KG1 (cell line): Measurements from ENCODE around the gene MPDU1.
"Not testable (repeated sequence)": the region's sequence is repeated elsewhere in the genome, so short reads cannot be mapped to it uniquely, and the experiment has no call there.

Experiments
- DNase-seq: peaks from one replicate; lab custom pipeline; 2025; lab: John Stamatoyannopoulos, UW

MPDU1 gene

DNA sequence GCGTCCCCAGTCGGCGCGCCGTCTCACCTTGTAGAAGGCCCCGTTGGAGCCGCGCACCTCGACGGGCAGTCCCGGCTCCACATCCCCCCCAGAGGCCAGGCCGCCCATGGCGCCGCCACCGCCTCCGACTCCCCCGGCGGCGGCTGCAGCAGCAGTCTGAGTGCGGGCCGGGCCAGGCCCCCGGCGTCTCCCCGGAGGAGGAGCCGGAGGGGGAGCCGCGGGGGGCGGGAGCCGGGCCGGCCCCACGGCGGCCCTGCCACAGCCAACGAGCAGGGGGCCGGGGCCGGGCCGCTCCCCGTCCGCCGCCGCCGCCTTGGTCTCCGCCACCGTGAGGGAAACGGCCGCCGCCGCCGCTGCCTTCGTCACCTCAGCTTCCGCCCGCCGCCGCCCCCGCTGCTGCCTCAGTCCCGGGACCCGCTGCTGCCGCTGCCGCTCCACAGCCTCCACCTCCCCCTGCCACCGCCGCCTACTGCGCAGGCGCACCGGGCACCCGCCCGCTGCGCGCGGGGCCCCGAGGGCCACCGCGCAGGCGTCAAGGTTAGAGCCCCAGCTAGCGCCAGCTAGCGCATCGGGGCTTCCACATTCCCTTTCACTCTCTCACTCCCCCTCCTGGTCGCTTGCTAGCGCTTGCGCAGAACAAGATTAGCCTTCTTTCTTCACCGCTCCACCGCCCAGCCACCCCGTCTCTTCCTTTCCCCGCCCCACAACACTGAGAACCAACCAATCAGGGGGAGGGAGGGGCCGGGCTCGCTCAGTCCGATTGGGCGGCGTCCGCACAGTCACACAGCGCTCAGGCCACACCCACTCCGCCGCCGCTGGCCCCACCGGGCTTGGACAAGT lies 31.0 kb downstream of the MPDU1 start, which contains the start of gene FXR2:
Gene FXR2 (minus strand): TSS at position 473 of the 840 bp plus-strand sequence. CDS start 365 bp downstream, at position 108.
- peak; percentile 83 for DNase-seq

DNA sequence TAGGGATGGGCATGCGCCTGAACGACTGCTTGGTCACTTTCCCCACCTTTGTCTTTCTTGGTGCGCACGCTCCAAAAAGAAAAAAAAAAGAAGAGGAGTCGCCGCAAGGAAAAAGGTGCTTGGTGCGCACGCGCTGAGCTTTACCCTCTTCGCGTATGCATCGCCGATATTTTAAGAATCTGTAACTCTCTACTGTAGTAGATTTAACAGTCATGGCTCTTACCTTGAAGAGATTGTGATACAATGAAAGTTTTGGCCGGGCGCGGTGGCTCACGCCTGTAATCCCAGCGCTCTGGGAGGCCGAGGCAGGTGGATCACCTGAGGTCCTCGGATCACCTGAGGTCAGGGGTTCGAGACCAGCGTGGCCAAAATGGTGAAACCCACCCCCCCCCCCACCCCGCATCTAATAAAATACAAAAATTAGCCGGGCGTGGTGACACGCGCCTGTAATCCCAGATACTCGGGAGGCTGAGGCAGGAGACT lies 31.7 kb downstream of the MPDU1 start:
- DNase-seq = no peak

DNA sequence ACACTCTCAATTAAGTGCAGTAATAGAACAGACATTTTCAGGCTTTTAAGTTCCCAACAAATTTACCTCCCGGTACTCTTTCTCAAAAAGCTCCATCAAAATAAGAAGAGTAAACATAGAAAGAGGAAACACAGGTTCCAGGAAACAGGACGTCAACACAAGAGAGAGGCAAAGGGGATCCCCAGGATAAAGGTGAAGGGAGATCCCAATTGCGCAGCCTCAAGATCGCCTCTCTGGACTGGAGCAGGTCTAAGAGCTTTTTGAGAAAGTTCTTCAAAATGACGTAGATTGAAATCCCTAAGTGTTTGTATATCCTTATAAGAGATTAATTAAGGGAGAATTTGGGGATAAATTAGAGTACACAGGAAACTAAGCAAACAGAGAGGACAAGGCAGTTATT lies 35.0 kb downstream of the MPDU1 start:
- DNase-seq = no peak

DNA sequence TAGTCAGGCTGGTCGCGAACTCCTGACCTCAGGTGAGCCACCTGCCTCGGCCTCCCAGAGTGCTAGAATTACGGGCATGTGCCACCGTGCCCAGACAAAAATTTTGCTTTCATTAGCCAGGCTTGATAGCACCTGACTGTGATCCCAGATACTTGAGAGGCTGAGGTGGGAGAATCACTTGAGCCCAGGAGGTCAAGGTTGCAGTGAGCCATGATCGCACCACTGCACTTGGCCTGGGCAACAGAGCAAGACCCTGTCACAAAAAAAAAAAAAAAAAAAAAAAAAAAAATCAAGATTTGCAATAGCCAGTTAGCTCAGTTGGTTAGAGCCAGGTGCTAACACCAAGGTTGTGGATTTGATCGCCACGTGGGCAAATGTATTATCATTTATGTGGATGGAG lies 37.2 kb downstream of the MPDU1 start:
- no peak for DNase-seq

DNA sequence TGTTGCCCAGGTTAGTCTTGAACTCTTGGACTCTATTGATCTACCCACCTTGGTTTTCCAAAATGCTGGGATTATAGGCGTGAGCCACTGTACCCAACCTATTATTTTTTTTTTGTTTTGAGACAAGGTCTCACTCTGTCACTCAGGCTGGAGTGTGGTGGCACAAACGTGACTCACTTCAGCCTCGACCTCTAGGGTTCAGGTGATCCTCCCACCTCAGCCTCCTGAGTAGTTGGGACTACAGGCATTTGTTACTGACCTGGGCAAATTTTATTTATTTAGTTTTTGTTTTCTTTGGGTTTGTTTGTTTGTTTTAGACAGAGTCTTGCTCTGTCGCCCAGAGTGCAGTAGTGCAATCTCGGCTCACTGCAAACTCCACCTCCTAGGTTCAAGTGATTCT lies 40.0 kb downstream of the MPDU1 start:
- no peak for DNase-seq

DNA sequence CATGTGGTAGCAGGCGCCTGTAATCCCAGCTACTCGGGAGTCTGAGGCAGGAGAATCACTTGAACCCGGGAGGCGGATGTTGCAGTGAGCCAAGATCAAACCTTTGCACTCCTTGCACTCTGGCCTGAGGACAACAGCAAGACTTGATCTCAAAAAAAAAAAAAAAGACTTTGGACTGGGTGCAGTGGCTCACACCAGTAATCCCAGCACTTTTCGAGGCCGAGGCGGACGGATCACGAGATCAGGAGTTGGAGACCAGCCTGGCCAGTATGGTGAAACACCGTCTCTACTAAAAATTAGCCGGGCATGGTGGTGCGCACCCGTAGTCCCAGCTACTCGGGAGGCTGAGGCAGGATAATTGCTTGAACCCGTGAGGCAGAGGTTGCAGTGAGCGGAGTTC lies 42.1 kb downstream of the MPDU1 start:
- DNase-seq = not testable (repeated sequence)

DNA sequence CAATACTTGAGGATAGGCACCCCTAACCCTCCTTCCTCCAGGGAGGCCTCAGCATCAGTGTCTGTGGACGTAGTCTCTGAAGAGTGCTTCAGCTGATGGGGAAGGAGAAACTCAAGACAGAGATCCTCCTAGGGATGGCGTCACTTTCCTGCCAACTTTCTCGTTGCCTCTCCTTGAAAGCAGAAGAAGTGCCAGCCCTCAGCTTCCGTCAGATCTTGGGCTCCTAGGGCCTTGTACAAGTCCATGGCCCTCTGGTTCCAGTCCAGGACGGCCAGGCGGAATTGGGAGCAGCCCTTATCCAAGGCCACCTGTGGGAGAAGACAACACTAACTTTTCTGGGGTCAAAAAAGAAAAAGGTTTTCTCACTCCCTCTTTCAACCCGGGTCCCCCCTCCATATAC lies 42.7 kb downstream of the MPDU1 start:
- DNase-seq = no peak

DNA sequence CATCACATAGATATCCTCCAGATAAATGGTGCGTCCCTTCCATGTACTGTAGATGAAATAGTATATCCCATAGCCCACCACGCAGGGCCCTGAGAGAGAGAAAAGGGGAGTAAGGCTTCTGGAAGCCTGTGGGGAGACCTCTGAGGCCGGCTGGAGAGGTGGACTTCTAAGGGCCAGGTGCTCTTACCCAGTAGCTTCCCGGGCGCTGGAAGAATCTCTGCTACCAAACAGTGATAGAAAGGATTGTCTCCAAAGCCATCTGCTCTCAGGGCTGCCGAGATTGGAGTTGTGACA lies 43.3 kb downstream of the MPDU1 start:
- no peak for DNase-seq

DNA sequence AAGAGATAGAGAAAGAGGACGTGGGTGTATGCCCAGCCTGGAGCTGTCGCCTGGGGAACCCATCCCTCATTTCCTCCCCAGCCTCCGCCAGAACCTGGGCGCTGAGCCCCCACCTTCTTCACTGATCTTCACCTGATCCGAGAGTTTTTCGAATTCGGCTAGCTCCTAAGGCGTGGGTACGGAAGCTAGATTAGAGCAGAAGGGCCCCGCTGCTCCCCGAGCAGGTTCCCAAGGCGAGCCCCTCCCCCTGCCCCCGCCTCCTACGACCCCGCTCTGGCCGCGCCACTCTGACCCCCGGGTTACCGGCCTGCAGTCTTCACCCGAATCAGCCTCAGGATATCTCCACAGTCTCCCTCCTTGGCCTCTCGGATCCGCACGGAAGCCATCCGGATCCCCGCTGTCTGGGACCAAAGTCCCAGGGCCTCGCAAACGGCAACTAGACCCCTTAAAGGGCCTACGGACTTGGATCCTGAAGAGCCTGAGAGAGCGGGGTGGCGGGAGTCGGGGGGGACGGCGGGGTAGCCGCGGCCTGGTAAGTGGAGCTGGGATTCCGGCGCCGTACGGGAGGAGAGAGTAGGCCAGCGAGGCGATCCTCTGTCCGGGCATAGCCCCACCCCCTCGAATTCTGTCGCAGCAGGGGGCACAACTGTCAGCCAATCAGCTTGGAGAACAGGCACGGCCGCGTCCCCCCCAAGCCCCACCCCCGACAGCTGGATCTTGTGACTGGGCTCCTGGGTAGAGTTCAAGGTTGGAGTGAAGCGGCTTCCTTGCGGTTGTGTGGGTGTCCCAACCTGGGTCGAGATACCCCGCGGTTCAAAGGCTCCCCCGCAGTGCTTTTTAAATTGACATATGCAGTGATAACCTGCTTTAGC lies 43.8 kb downstream of the MPDU1 start, which contains the start of gene SAT2:
Gene SAT2 (minus strand): TSS at position 572 of the 872 bp plus-strand sequence. CDS start 186 bp downstream, at position 386.
- DNase-seq = peak; percentile 43

DNA sequence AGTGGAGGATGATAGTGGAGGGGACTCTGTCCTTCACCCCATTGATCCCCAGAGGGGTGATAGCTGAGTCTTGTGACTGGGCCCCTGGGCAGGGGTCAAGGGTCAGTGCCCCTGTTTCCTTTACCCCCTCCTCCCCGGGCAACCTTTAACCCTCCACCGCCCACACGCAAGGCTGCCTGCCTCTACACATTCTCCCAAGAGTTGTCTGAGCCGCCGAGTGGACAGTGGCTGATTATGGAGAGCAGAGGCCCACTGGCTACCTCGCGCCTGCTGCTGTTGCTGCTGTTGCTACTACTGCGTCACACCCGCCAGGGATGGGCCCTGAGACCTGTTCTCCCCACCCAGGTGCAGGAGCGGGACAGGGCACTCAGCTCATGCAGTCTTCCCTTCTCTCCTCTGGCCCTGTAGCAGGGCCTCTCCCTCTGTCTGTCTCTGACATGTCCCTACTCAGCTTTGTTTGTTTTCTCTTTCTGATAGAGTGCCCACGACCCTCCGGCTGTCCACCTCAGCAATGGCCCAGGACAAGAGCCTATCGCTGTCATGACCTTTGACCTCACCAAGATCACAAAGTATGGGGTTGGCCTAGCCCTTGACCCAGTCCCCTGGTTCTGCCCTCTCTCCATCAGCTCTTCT lies 46.4 kb downstream of the MPDU1 start, which contains the start of gene SHBG:
Gene SHBG (plus strand): TSS at position 197 of the 633 bp plus-strand sequence. CDS start 38 bp downstream, at position 235.
- no peak for DNase-seq

DNA sequence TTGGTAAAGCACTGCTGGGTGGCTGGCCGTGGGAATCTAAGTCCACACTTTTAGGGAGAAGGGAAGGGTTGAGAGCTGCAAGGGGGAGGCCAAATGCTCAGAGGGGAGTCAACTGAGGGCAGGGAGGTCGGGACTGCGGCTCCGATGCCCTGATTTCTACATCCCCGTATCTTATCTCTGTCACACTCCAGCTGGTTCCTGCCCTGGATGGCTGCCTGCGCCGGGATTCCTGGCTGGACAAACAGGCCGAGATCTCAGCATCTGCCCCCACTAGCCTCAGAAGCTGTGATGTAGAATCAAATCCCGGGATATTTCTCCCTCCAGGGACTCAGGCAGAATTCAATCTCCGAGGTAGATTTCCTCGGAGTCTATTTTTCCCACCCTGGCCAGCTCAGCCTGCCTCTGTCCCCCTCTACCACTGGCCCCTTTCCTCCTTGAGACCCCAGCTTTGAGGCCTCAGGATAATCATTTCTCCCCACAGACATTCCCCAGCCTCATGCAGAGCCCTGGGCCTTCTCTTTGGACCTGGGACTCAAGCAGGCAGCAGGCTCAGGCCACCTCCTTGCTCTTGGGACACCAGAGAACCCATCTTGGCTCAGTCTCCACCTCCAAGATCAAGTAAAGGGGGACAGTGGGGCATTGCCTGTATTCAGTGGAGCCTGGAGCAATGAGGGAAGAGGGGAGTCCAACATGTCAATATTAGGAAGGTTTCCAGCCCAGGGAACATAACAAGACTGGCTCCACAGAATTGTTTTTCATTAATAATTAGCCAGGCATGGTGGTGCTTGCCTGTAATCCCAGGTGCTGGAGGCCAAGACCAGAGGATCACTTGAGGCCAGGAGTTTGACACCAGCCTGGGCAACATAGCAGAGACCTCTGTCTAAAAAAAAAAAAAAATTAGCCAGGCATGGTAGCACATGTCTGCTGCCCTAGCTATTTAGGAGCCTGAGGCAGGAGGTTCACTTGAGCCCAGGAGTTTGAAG lies 48.0 kb downstream of the MPDU1 start:
- no peak for DNase-seq

DNA sequence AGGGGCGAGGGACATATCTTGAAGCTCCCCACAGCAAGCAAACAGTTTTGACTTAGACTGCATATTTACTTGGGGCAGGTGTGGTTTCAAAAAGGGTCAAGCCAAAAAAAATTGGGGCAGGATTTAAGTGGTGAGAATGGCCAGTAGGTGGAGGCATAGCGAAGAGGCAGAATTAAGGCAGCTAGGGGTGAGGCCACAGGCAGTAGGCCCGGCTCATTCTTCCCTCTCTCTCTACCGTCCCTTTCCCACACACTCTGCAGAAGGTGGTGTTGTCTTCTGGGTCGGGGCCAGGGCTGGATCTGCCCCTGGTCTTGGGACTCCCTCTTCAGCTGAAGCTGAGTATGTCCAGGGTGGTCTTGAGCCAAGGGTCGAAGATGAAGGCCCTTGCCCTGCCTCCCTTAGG lies 48.8 kb downstream of the MPDU1 start:
- DNase-seq = peak; percentile 6

DNA sequence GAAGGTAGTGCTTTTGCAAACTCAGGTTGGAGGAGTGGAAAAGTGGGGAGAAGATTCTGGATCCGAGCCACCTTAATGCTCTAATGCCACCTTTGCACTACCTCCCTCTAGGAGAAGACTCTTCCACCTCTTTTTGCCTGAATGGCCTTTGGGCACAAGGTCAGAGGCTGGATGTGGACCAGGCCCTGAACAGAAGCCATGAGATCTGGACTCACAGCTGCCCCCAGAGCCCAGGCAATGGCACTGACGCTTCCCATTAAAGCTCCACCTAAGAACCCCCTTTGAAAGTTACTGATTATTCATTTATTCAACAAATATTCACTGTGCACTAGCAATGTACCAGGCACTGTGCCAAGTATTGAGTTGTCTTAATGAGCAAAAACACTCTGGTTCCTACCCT lies 49.4 kb downstream of the MPDU1 start:
- DNase-seq = no peak

DNA sequence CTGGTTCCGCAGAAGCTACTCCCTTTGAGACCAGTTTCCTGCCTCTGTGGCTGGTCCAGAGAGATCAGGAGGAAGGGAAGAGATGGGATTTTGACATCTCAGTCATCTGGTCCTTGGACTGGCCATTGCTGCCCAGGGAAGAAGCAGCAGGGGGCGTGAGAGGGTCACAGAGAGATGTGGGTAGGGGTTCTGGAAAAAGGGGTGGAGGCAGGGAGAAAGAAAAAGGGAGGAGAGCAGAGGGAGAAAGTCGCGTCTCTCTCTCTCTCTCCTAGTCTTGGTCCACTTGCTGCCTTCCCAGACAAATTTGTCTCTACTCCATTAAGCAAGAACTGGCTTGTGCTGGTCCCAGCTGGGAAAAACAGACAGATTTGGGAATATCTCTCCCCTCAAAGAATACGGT lies 50.7 kb downstream of the MPDU1 start:
- DNase-seq = no peak

DNA sequence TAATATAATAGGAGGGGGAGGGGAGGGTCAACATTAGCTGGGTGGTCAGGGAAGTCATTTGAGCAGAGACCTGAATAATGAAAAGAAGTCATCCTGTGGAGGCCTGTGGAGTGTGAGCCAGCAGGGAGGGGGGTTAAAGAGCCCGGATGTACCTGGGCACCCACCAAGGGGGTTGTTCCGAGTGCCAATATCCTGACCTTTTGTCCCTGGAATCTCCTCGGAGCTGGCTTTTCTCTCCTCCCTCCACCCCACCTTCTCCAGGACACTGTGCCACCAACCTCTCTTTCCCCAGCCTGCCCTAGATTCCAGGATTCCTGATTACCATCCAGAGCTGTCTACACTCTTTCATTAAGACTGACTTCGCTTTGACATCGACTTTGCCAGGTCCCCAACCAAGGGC lies 52.5 kb downstream of the MPDU1 start:
- no peak for DNase-seq
